Stimulated activated naive CD8-positive, alpha-beta T cell treated with anti-CD3 and anti-CD28 coated beads, Interleukin-15, Interleukin-2, amounts not matched to agents 100 U/mL and 50 U/mL, for 24 hours (primary cell): ENCODE measurements around the gene RNF180.
"Not testable (repeated sequence)": the region's sequence is repeated elsewhere in the genome, so short reads cannot be mapped to it uniquely, and the experiment has no call there.

ENCODE experiments used
- ATAC-seq: fragments of 150-1000 bp; cut with Tn5 transposase; one replicate; pipeline ENCODE4 v1.10.0; 2021
- DNase-seq: peaks from one replicate; pipeline ENCODE4 v3.0.0; 2021

The RNF180 gene

DNA sequence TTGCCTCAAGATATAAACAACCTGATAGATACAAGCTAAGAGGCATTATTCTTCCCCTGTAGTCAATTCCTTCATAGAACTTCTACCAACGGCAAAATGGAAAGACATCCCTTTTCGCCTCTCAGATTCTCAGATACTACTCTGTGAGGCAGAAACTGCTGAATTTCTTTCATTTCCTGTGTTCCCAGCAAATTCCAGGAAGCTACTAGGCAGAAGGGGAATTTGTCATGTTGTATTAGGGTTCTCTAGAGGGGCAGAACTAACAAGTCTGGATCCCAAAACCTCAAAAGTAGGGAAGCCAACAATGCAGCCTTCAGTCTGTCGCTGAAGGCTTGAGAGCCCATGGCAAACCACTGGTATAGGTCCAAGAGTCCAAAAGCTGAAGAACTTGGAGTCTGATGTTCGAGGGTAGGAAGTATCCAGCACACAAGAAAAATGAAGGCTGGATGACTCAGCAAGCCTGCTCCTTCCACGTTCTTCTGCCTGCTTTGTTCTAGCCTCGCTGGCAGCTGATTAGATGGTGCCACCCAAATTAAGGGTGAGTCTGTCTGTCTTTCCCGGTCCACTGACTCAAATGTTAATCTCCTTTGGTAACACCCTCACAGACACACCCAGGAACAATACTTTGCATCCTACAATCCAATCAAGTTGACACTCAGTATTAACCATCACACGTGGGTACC lies 15.2 kb downstream of the RNF180 start:
- DNase-seq (no peak), ATAC-seq (no peak)

DNA sequence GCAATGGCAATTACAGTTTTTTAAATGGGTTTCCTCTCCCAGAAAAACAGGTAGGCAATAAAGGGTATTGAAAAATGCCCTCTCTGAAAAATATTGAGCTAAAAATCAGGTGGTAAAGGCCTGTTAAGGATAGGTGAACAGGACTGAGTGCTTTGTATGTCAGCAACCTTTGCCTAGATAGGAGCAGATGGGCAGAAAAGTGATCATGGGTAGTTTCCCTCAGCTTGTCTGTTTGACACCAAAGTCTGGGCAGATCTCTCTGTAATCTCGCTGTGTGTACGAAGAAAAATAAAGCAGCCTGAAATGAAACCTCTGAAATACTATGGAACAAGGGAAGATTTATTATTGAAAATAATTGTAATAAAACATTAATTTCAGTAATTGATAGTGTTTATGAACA lies 15.8 kb downstream of the RNF180 start:
- no peak for DNase-seq
- ATAC-seq: no peak

DNA sequence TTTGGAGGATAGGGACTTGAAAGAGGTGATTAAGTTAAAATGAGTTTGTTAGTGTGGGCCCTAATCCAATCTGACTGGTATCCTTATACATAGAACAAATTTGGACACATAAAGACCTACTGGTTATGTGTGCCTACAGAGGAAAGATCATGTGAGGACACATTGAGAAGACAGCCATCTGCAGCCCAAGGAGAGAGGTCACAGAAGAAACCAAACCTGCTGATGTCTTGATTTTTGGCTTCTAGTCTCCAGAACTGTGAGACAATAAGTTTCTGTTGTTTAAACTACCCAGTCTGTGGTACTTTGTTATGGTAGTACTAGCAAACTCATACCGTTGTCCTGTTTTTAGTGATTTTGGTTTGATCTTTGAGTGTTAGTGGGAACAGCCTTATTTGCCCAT lies 18.3 kb downstream of the RNF180 start:
- no peak for DNase-seq
- ATAC-seq: no peak

DNA sequence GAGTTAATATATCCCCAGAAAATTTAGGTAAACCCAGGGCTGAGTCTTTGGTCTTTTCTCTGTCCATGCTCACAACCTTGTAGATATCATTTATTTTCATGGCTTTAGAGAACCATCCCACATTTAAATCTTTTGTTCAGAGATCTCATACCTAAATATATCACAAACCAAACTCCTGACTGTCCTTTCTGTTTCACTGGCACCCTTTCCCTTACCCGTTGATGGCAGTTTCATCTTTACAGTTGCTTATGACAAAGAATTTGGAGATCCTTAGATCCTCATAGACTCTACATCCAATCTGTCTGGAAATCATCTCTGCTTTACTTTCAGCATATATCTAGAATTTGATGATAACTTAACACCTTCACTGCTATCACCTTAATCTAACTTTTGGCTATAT lies 19.2 kb downstream of the RNF180 start:
- DNase-seq (no peak), ATAC-seq (no peak)

DNA sequence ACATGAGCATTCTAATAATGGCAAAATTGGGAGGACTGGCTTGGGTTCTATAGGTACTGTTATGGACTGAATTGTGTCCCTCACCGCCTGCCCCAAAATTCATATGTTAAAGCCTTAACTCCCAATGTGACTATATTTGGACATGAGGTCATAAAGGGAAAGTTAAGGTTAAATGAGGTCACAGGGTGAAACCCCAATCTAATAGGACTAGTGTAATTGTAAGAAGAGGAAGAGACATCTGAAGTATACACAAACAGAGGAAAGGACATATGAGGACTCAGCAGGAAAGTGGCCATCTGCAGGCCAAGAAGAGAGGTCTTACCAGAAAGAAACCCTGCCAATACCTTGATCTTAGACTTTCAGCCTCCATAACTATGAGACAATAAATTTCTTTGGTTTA lies 23.1 kb downstream of the RNF180 start:
- no peak for ATAC-seq
- DNase-seq: no peak

DNA sequence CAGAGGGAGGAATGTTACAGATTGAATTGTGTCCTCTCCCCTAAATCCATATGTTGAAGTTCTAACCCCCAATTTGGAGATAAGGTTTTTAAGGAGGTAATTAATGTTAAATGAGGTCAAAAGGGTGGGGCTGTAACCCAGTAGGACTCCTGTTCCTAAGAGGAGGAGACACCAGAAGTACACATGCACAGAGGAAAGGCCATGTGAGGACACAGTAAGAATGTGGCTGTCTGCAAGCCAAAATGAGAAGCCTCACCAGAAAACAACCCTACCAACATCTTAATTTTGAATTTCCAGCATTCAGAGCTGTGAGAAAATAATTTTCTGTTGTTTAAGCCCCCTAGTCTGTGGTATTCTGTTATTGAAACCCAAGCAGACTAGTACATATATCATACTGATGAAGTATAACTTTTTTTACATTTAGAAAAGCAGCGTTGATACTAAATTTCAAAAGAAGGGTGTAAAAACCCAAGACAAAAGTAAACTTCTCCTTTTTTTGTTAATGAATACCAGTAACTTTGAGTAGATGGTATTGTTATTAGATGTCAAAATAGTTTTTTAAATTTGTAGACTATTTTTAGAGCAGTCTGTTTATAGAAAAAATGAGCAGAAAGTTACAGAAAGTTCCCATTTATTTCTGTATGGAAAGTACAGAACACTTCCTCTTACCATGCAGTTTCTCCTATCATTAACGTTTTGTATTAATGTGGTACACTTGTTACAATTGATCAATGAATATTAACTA lies 25.1 kb downstream of the RNF180 start:
- DNase-seq (no peak), ATAC-seq (no peak)

DNA sequence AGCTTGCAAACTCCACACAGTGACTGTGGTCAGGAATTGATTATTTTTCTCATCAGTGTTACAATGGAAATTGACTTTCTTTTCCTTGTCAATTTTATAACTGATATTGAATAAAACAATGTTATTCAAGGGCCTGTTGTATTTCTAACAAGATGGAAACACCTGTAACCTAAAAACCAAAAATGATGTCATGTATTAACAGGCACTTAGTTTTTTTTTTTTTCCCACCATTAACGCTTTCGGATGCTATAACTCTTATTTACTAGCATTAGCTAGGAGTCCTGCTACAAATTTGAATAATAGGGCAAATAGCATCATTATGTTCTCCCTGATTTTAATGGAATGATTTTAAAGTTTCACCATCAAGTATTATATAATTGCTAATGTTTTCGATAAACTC lies 30.3 kb downstream of the RNF180 start:
- no peak for DNase-seq
- no peak for ATAC-seq

DNA sequence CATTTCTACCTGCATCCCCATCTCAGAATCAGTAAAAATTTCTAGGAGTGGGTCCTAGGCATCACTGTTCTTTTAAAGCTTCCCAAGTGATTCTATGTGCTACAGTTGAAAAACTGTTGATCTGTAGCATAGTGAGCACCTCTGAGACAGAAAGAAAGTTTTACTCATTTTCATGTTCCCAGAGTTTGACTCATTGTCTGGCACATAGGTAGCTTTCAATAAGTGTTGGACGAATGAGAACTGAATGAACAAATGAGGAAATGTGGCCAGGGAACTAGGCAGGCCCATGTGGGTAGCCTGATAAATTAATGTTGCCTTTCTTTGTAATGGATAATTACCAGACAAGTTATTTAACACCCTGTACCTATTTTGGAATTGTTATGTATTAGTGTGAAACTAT lies 33.8 kb downstream of the RNF180 start:
- DNase-seq (no peak), ATAC-seq (no peak)

DNA sequence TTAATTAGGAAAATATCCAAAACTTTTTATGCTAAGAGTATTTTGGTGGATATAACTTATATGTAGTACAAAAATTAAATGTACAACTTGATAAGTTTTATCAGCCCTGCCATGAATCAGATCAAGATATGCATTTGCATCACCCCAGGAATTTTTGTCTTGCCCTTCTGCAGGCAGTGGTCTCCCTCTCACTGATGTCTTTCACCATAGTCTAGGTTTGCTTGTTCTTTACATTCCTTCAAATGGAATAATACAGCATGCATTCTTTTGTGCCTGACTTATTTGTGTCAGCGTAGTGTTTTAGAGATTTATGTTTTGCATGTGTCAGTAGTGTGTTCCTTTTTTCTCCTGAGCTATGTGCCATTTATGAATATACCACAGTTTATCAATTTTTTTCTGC lies 36.4 kb downstream of the RNF180 start:
- no peak for DNase-seq
- ATAC-seq: no peak

DNA sequence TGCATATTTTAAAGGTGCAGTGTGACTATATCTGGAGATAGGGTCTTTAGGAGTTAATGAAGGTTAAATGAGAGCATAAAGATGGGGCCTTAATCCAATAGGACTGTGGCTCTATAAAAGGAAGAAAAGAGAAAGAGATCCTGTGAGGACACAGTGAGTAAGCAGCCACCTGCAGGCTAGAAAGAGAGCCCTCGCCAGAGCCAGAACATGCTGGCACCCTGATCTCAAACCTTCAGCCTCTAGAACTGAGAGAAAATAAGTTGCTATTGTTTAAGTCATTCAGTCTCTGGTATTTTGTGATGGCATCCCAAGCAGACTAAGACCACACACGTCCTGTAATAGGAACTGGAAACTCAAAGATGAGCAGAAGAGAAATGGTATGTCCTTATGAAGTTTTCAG lies 41.0 kb downstream of the RNF180 start:
- ATAC-seq: no peak

DNA sequence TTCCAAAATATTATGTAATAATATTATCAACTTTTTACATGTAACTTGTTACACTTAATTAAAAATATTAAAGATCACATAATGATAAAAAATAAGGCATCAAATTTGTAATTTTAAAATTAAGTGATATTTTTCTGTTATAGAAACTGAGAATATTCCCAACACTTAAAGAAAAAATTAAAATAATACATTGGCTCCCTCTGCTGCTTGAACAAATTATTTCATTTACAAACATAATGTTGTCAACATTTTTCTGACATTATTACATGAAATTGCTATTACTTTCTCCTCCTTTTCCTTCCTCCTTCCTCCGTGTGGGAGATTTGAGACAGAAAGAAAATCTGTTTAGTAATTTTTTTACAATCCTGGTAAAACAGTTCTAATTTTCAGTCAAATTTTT lies 42.3 kb downstream of the RNF180 start:
- ATAC-seq (no peak), DNase-seq (no peak)

More for the DNA sequence above, 41.0 kb downstream of the RNF180 start:
- no peak for DNase-seq

DNA sequence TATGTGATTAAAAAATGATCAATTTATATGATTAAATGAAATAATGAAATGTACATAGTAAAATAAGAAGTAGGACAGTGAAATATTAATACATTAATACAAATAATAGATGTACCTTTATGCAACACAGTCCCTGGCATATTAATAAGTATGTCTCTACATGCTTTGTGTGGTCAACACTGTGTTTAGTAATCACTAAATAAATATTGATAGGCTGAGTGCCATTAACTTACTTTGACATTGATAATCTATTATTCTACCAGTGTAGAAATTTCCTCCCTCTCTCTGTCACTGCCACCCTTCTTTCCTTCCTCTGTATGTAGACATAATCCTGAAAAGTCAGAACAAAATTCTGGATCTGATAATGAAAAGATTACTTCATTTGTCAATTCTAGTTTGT lies 43.7 kb downstream of the RNF180 start:
- ATAC-seq: no peak
- DNase-seq: no peak

DNA sequence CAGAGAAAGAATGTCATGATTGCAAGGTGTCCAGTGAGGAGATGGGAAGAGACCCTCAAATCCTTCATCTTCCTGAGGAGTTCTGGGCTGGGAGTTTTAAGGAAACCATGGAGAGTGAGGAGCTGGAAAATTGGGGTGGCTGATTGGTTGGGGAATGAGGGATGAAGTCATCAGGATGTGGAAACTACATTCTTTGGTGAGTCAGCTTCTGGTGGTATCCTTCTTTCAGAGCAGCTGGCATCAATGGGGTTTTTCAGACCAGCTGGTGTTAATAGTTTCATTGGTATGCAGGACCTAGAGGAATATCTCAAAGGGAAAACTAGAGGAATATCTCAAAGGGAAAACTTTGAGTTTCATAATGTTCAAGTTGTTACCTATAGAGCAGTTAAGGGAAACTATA lies 45.2 kb downstream of the RNF180 start:
- no peak for DNase-seq
- no peak for ATAC-seq

DNA sequence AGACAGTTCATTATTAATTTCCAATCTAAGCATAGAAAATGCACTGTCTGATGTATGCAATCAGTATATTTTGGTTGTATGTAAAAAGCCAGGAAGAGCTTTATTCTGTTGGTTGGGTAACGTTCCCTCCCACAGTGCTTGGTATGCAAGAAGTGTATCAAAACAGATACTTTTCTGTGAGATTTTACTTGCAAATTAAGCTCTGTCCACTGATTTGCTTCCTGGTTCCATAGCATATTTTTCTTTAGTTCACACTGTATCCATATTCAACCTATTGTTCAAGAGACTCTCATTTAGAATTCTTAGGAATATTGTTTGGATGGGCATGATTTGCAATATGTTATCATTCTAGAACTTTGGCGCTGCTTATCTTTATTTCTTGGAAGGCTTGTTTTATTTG lies 47.4 kb downstream of the RNF180 start:
- DNase-seq (no peak), ATAC-seq (no peak)

DNA sequence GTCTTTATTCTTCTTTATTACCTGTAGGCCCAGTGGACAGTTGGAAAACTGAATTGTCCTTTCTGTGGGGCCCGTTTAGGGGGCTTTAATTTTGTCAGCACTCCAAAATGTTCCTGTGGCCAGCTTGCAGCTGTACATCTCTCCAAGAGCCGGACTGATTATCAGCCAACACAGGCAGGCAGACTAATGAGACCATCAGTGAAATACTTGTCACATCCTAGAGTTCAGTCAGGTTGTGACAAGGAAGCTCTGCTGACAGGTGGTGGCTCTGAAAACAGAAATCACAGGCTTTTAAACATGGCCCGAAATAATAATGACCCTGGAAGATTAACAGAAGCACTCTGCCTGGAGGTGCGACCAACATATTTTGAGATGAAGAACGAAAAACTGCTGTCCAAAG lies 47.9 kb downstream of the RNF180 start:
- DNase-seq (no peak), ATAC-seq (no peak)

DNA sequence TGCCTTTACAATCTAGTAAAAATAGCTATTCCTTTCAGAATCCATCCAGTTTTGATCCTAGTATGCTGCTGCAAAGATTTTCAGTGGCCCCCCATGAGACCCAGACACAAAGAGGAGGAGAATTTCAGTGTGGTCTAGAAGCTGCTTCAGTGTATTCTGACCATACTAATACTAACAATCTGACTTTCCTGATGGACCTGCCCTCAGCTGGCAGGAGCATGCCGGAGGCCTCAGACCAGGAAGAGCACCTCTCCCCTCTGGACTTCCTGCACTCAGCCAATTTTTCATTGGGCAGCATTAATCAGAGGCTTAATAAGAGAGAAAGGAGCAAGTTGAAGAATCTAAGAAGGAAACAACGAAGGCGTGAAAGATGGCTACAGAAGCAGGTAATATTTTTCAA lies 48.5 kb downstream of the RNF180 start:
- DNase-seq: no peak
- no peak for ATAC-seq

DNA sequence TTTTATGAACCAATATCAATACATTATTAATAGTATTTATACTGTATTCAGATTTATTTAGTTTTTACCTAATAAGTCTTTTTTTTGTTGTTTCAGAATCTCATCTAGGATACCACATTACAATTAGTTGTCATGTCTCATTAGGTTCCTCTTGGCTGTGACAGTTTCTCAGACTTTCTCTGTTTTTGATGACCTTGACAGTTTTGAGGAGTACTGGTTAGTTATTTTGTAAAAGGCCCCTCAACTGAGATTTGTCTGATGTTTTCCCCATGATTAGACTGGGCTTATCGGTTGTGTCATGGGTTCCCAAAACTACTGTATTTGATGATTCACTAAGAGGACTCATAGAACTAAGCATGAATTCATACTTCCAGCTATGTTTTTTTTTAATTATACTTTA lies 56.3 kb downstream of the RNF180 start:
- ATAC-seq (no peak), DNase-seq (no peak)

DNA sequence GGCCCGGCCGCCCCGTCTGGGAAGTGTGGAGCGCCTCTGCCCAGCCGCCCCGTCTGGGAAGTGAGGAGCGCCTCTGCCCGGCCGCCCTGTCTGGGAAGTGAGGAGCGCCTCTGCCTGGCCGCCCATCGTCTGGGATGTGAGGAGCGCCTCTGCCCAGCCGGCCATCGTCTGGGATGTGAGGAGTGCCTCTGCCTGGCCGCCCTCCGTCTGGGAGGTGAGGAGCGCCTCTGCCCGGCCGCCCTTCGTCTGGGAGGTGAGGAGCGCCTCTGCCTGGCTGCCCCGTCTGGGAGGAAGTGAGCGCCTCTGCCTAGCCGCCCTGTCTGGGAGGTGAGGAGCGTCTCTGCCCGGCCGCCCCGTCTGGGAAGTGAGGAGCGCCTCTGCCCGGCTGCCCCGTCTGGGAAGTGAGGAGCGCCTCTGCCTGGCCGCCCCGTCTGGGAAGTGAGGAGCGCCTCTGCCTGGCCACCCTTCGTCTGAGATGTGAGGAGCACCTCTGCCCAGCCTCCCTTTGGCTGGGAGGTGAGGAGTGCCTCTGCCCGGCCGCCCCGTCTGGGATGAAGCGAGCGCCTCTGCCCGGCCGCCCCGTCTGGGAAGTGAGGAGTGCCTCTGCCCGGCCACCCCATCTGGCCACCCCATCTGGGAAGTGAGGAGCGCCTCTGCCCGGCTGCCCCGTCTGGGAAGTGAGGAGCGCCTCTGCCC lies 59.8 kb downstream of the RNF180 start:
- DNase-seq, ATAC-seq: not testable (repeated sequence)

DNA sequence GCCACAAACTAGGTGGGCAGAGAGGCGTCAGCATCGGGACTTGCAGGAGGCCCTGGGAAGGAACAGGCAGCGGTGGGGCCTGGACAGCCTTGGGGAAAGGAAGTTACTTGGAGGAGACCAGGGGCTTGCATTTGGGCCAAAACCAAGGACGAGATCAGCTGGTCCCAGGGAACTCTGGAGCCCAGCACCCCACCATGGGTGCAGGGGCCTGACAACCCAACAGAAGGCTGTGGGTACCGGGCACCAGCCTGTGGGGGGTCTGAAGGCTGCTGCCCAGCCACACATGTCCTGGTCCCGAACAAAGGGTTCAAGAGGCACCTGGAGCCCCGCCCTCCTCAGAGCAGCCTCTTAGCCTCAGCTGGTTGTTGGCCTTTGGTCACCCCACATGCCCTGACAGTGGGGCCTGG lies 61.5 kb downstream of the RNF180 start:
- not testable (repeated sequence) for ATAC-seq, DNase-seq

DNA sequence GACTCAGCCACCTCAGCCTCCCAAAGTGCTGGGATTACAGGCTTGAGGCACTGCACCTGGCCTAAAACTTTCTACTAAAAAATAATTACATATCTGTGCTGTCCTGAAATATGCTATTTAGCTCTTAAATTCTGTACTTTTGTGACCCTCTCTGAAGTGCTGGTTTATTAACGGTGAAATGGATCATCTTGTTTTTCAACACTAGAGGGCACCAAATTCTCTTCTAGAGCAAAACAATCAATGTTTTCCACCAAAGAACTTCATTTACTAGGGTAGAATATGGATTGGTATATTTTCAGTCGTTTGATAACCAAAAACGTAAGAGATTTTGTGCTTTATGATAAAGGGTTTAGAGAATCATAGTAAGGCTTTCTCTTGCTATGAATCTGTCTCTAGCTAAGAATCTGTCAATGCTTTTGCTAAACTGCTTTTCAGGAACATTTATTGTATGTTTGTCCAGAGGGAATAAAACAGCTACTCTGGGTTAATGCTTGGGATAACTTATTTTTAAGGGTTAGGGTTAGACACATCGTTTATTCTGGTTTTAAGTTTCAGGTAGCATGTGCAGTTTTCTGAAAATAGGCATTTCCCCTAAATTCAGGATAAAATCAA lies 63.6 kb downstream of the RNF180 start:
- no peak for DNase-seq
- ATAC-seq: no peak

DNA sequence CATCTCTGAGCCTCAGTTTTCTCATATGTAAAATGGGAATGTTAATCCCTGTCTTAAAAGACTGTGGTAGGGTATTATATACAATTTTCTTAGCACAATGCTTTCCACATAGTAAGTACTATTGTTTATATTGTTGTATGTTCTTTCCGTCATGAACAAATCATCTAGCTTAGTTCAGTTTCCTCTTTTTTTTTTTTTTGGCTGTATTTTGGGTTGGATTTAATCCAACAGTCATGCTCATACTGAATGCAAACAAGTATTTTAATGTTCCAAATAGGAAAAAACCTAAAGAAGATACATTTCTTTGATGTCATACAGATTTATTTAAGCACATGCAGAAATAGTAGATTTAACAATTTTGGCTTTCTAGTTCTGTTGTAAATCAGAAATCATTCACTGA lies 95.1 kb downstream of the RNF180 start:
- DNase-seq (no peak), ATAC-seq (no peak)

DNA sequence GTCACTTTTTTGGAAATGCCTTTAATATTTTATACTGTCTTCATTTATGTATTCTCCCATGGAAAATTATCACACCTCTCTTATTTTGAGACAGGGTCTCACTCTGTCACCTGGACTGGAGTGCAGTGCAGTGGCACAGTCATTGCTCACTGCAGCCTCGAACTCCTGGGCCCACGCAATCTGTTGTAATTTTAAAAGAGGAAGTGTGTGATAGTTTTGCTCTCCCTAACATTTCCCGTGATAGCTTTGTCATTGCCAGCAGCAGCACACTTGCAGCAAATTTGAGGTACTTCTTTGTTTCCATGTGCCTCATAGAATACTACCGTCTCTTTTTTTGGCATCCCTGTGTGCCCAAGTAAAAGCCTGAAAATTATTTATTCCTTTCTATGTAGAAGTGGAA lies 103.5 kb downstream of the RNF180 start:
- DNase-seq: no peak
- no peak for ATAC-seq

DNA sequence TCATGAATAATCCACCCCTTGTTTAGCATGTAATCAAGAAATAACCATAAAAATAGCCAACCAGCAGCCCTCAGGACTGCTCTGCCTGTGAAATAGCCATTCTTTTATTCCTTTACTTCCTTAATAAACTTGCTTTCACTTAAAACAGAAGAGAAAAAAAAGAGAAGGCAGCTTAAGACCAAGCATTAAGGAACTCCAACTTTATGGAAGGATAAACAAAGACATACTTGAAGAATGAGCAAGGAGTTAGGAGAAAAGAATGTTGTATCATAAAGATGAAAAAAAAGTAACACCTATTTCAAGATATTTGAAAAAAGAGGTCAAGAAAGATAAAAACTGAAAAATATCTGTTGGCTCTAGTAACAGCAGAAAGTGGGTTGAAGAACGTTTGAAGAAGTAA lies 107.6 kb downstream of the RNF180 start:
- ATAC-seq (no peak), DNase-seq (no peak)
